Stomach (tissue), 4 donors: ENCODE results near the gene MALRD1.

Experiments used
- CTCF ChIP-seq, 7 experiments: fragments of 450-650 bp in 4 of 7; fragments of 200-600 bp in 3 of 7; sonication (generic) in 3 of 7; IDR thresholded peaks; one replicate each; pipeline ENCODE4 v1.5.1; 2016 to 2019; ENCODE audit warnings: antibody characterized with exemption in 7 of 7, control low read depth in 2 of 7, mild to moderate bottlenecking in 1 of 7
- POLR2A ChIP-seq, 4 donors: fragments of 450-650 bp; IDR thresholded peaks; one replicate each; pipeline ENCODE4 v1.6.1; 2016; ENCODE audit warnings: antibody characterized with exemption in 4 of 4, control low read depth in 2 of 4, mild to moderate bottlenecking in 1 of 4, moderate library complexity in 1 of 4

- TF ChIP-seq CTCF (IDR thresholded peaks at IDR 0.05) (no peak), POLR2A (IDR thresholded peaks at IDR 0.05) (no peak)
Observed at GRCh38 chr10:19332304-19332703, 283.7 kb downstream of the MALRD1 start.
